GM18519 (cell line): ENCODE results near the gene ABHD17C.
"Not testable (repeated sequence)": the region's sequence is repeated elsewhere in the genome, so short reads cannot be mapped to it uniquely, and the experiment has no call there.

ENCODE experiments used
- ATAC-seq: cut with Tn5 transposase; IDR thresholded peaks from one replicate; pipeline ENCODE4 v1.9.1; 2021; ENCODE audit warnings: mild to moderate bottlenecking, moderate library complexity; ENCODE audit not compliant: unreplicated experiment, low FRiP score

ABHD17C gene

DNA sequence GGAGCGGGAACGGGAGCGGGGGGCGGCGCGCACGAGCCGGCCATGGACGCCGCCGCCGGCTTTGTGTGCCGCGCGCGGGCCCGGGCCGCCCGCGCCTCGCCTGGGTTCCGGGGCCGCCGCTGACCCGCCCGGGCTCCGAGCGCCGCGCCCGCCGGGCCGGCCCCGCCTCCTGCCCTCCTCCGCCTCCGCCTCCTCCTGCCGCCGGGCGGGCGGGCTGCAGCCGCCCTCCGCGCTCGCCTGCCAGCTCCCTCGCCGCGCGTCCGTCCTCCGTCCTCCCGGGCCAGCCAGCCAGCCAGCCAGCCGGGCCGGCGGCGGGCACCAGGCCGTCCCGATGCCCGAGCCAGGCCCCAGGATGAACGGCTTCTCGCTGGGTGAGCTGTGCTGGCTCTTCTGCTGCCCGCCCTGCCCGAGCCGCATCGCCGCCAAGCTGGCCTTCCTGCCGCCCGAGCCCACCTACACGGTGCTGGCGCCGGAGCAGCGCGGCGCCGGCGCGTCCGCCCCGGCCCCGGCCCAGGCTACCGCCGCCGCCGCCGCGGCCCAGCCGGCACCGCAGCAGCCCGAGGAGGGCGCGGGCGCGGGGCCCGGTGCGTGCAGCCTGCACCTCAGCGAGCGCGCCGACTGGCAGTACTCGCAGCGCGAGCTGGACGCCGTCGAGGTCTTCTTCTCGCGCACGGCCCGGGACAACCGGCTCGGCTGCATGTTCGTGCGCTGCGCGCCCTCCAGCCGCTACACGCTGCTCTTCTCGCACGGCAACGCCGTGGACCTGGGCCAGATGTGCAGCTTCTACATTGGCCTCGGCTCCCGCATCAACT is at the start of gene ABHD17C:
Gene ABHD17C (plus strand): TSS at position 212 of the 812 bp plus-strand sequence. CDS start 120 bp downstream, at position 332.
- peak; percentile 43 for ATAC-seq

DNA sequence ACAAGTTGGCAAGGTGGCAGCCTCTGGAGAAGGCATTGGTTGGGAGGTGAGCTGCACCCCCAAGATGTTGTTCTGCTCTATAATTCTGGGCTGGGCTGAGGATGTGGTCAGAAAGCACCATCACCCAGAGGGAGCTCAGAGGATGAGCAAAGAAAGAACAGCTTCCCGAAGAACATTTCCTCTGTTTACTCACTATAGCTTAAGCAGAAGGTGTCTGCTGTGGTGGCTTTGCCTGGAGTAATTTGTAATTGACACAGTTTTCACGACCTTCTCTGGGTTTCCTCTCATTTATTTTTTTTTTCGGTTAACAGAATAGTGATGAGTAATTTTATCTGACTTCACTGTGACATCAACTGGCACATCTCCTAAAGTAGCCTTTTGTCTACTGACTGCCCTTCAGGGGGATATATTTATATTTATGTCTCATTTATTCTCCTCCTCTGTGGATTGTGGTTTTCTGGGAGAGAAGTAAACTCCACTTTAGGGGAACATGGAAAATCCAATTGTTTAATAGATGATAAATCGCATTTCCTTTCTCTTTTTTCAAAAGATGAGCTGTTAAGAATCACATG is 49.5 kb upstream of the ABHD17C start:
- ATAC-seq = no peak

DNA sequence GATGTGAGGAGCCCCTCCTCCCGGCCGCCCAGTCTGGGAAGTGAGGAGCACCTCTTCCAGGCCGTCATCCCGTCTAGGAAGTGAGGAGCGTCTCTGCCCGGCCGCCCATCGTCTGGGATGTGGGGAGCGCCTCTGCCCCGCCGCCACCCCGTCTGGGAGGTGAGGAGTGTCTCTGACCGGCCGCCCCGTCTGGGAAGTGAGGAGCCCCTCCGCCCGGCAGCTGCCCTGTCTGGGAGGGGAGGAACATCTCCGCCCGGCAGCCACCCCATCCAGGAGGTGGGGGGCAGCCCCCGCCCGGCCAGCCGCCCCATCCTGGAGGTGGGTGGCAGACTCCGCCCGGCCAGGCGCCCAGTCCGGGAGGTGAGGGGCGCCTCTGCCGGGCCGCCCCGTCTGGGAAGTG is 47.7 kb upstream of the ABHD17C start:
- not testable (repeated sequence) for ATAC-seq

DNA sequence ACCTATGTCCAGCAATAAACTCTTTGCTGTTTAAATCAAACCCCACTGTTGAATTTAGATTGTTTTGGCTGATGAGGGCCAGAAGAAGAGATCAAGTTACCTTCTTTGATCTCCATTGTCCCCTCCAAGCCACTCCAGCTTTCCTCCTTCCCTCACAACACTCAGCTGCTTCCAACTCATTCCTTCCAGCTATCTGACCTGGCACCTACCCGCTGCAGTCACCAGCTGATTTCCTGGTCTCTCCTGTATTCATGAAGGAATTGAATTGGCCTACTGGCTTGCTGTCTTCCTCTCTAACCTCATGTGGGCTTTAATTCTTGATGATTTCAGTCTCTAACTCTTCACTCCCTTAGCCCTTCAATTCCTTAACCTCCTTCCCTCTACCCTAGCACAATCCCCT is 40.8 kb upstream of the ABHD17C start:
- ATAC-seq = no peak

DNA sequence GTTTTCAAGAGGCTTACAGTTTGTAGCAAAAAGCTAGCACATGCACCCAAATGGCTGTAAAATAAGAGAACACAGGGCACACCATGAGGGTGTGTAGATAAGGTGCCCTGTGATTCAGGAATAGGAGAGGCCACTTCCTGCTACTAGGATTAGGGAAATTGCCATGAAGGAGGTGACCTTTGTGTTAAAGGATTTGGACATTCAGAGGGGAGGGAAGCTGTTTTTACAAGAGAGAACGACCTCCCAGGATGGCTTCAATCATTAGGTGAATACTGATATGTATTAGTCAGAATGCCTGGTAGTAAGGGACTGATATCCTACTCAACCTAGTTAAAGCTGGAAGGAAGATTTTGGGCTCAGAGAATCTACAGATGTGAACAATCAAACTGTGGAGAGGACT is 35.7 kb upstream of the ABHD17C start:
- ATAC-seq = no peak

DNA sequence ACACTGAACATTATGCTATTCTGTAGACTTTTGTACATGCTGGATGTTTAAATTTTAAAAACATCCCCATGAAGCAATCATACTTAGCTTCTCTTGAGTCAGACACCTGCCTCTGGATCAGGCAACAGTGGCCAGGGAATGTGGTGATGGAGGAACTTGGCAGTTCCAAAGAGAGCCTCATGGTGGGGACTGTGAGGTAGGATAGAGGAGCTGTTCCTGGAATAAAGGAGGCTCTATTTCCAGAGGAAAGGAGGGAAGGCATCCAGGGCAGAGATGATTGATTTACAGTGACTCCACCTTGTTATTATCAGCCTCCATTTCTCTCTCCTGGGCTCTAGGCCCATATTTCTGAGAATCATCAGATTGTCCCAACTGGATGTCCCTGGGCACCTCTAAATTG is 35.0 kb upstream of the ABHD17C start:
- ATAC-seq = no peak

DNA sequence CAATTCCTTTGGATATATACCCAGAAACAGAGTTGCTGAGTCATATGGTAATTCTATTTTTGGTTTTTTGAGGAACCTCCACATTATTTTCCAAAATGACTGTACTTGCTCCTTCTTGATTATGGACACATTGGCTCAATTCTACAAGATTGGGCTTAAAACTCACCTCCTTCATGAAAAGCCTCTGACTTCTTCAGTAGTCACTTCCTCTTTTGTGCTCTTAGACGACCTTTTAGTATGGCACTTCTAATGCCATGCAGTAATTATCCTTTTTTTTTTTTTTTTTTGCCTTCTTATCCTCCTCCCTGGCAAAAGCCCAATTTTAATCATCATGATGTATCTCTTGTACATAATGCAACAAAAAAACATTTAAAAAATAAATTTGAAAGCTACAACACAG is 33.0 kb upstream of the ABHD17C start:
- no peak for ATAC-seq

DNA sequence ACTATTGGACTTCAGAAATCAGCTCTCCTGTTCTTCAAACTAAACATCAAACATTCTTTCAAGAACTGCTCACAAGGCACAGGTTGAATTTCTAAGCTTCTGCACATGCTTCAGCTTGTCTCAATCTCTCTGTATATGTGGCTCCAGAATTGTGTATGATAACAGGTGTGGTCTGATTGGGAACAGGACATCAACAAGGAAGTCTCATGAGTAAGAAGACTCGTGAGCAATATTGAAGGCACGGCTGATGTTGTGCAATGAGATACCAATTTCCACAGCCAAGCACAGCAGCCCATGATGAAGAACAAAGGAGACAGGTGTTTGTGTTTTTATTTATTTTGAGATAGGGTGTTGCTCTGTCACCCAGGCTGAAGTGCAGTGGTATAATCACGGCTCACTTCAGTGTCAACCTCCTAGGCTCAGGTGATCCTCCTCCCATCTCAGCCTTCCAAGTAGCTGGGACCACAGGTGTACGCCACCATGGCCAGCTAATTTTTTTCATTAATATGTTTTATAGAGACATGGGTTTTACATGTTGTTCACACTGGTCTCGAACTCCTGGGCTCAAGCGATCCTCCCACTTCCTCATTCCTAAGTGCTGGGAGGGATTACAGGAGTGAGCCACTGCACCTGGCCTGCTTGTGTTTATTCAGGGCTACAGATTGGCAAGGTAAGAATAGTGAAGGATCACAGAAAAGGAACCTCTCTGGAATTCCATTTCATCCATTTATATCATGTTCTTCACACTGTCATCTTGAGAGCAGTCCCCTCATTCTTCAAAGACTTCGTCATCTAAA is 32.2 kb upstream of the ABHD17C start:
- no peak for ATAC-seq

DNA sequence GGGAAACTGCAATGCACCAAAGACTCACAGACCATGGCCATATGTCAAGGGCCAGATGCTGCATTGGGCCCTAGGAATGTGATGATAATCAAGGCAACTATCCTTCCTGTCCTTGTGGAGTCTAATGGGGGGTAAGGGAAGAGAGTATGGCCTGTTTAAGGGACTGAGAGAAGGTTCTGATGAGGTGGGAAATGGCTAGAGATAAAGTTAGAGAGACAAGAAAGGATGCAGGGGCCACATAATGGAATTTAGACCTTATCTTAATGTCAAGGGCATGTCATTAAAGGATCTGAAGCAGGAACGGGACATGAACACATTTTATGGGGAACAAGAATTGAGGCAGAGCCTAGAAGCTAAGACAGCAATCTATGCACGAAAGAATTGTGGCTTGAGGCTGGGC is 30.0 kb upstream of the ABHD17C start:
- ATAC-seq = no peak

DNA sequence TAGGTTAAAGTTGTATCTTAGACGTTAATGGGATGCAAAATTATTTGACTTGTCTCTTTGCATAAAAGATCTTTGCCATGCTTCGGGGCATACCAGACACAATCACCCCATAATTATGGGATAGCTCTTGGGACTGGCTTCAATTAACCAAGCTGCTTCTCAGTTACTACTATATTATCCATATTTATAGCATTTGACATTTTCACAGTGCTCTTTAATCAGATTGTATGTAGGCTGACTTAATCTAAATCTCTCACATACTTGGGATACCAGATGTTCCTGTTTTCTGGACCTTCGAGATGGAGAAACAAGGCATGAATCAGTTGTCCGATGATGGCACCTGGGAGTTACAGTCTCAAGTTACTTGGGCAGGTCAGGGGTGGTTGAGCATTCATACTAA is 27.2 kb upstream of the ABHD17C start:
- no peak for ATAC-seq

DNA sequence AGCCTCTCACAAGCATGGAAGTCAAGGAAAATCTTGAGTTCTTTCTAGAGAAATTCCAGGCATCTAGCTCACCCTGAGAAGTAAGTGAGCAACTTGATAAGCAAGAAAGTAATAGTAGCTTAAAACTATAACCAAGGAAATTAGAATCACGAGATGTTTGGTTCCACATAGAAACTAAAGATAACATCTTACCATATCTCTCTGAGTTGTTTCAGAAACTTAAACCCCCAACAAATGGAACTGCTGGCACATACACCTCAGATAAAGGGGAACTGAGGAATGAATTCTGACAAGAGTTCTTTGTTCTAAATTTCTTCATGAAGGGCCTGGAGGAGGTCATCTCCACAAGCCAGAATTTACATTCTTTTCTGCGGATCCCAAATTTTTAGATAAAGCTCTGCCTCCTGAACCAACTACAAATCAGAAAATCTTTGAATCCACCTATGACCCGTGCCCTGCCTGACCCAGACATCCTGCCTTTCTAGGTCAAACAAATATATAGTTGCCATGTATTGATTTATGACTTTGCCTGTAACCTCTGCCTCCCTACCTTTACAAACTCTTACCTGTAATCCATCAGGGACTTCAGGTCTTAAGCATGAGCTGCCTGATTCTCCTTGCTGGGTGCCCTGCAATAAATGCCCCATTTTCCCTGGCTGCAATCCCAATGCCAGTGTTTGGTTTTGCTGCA is 26.4 kb upstream of the ABHD17C start:
- ATAC-seq = no peak

DNA sequence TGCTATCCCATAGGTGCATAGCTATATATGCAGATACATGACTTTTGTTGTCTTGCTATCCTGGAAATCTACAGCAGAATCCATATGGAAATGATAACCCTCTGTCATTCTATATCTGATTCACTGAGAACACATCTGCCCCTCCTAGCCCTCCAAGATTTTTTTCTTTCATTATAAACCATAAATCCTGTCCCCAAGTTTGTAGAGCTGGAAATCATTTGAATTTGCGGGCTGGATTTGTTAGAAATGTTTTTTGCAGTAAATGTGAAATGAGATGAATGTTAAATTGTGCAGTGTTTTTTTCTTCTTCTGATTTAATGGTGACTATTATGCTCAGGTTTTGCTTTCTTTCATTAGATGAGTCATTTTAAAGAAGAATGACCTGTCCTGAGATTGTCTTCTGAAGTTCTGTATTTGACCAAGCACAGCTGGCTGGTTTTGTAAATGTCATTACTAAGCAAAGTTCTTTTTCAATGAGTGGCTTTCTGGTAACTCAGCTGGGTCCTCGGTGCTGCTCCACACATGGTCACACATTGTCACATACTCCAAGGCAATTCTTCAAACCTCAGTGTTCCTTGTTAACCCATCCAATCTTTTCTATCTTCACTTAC is 25.3 kb upstream of the ABHD17C start:
- ATAC-seq = no peak

DNA sequence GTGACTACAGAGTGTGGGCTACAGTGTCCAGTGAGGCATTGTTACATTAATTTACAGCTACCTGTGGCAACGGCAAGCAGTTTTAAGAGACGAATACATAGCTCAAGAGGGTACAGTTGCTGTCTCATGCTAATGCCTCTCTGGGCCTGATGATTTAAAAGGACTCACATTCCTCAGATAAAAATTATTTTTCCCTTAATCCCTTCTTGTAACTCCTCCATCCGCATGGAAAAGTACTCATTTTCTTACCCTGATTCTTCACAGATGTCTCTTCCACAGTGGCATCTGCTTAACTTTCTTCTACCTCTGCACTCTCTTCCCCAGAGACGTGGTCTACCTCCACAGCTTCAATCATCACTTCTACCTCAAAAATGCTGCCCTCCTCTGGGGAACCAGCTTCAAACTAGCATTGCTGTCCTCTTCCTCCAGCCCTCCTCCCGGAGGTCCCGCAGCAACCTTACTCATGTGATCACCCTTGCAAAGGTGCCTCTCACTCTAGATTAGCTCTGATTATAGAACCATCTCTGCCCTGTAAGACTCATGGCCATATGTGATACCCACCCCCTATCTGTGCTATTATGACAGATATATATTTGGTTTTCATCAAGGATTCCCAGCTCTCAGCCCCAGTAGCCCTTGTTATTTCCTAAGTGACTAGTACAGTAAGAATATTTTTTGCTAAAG is 21.4 kb upstream of the ABHD17C start:
- no peak for ATAC-seq

DNA sequence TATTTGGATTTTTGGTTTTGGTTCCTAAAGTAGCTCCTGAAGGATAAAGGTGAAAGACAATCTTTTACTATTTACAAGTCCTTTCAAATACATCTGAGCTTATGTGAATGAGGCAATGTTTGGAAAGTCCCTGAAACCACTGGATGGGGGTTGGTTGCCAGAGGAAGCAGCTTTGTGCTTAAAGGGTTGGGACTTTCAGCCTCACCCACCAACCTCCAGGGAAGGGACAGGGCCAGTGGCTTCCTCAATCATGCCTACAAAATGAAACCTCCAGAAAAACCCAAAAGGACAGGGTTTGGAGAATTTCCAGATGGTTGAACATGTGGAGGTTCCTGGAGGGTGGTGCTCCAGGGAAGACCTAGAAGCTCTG is 20.9 kb upstream of the ABHD17C start:
- no peak for ATAC-seq

DNA sequence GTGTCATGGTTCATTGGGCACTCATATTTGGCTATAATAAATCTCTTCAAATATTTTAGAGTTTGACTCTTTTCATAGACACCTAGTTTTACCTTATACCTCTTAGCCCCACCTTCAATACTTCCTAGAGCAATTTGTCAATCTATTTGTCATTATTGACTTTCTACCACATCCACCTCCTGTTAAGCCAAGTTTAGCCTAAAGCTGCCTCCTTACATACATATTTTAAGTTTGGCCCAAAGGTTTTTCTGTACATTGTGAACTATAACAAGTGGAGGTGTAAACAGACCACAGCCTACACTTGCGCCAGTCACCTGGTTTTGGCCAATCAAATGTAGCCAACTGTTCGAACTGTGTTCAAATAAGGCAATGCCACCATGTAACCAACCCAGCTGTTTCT is 18.1 kb upstream of the ABHD17C start:
- no peak for ATAC-seq

DNA sequence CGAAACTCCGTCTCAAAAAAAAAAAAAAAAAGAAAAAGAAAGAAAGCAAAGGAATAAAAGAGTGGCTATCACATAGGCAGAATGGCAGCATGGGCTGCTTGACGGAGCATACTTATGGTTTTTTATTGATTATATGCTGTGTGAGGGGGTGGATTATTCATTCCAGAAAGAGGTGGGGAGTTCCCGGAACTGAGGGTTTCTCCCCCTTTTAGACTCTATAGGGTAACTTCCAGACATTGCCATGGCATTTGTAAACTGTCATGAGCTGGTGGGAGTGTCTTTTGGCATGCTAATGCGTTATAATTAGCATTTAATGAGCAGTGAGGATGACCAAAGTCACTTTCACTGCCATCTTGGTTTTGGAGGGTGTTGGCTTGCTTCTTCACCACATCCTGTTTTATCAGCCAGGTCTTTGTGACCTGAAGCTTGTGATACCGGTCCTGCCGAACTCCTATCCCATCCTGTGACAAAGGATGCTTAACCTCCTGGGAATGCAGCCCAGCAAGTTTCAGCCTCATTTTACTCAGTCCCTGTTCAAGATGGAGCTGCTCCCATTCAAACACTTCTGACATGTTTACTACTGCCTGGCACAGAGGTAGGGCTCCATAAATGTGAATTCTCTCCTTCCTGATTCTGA is 15.8 kb upstream of the ABHD17C start:
- no peak for ATAC-seq

DNA sequence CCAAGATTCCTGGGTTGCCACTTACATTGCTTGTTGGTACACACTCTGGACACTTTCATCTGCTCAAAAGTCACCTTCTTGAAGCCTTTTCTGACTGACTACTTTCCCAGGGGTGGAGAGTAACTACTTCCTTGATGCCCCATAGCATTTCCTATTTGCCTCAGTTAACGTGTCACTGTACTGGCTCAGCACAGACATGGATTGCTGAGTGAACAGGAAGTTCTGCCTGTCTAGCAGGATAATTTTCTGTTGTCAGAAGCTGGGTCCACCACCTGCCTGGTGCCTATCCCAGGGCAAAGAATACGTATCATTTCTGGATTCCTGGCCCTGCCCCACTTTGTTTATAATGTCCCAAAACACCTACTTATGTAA is 15.3 kb upstream of the ABHD17C start:
- ATAC-seq = no peak

DNA sequence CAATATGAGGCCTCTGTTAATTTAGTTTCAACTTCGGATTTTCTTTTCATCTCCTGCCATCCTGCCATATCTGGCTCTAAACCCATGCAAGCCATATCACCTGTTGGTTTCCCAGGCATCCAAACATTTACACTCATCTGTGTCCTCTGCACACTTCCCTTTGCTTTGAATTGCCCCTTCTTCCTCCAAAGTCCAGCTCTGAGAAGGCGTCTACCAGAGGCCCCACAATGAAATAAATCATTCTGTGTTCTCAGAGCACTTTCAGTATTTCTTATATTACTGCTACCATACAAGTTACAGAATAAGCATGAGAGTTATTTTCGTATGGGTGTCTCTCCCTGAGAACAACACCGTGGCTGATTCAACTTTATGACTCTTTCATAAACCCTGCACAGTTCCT is 12.9 kb upstream of the ABHD17C start:
- no peak for ATAC-seq

DNA sequence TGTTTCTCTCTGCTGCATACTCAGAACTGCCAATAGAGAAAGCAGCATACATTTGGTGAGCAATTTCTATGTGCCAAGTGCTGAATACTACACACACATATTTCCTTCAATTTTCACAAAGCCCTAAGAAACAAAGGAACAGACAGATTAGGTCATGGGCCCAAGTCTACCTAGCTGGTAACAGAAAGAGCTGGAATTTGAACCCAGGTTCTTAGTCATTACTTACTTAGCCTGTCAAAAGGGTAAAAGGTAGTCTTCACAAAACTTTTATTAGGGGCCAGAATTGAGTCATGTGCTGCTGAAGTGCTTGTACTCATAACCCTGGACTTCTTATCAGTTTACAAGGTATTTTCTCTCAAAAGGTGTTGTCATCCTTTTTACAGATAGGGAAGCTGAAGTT is 10.4 kb upstream of the ABHD17C start:
- no peak for ATAC-seq

DNA sequence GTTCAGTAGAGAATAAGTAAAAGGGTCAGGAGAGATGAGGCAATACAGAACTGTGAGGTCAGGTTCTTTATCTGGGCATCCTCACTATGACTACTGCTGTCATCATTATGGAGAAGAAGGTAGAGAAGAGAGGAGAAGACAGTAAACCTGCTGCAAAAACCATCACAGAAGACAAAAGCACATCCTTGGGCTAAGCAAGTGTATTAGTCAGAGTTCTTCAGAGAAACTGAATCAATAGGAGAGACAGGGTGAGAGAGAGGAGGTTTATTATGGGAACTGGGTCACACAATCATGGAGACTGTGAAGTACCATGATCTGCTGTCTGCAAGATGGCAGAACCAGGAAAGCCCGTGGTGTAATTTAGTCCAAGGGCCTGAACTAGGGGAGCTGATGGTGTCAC is 9.5 kb upstream of the ABHD17C start:
- no peak for ATAC-seq
